Ishikawa (cell line): ENCODE results near the gene MACROD2.

Experiments used
- CEBPB ChIP-seq: IDR thresholded peaks from 2 replicates; pipeline ENCODE4 v1.6.1; 2012
- CREB1 ChIP-seq: IDR thresholded peaks from 2 replicates; pipeline ENCODE4 v1.6.1; 2012; ENCODE audit warnings: low read depth
- EP300 ChIP-seq: IDR thresholded peaks from 2 replicates; pipeline ENCODE4 v1.6.1; 2012; ENCODE audit warnings: borderline replicate concordance
- FOXM1 ChIP-seq: IDR thresholded peaks from 2 replicates; pipeline ENCODE4 v1.6.1; 2012; ENCODE audit warnings: low read depth, borderline replicate concordance
- TAF1 ChIP-seq: IDR thresholded peaks from 2 replicates; pipeline ENCODE4 v1.6.1; 2012; ENCODE audit warnings: low read depth, mild to moderate bottlenecking
- TCF12 ChIP-seq: IDR thresholded peaks from 2 replicates; pipeline ENCODE4 v1.6.1; 2012; ENCODE audit warnings: low read depth
- USF1 ChIP-seq: IDR thresholded peaks from 2 replicates; pipeline ENCODE4 v1.6.1; 2012
- YY1 ChIP-seq: IDR thresholded peaks from 2 replicates; pipeline ENCODE4 v1.6.1; 2012; ENCODE audit warnings: low read depth
- TF ChIP-seq, protein P1 (sequence below): IDR thresholded peaks from 2 replicates; pipeline ENCODE4 v1.6.1; 2012; ENCODE audit warnings: low read depth, mild to moderate bottlenecking

GRCh38 chr20:15742087-15742486 is 1746.8 kb downstream of the MACROD2 start:
- TF ChIP-seq TCF12 (no peak), CREB1 (no peak), USF1 (no peak), TAF1 (no peak), CEBPB (no peak), FOXM1 (no peak), YY1 (no peak), EP300 (no peak)
- TF ChIP-seq, protein P1, sequence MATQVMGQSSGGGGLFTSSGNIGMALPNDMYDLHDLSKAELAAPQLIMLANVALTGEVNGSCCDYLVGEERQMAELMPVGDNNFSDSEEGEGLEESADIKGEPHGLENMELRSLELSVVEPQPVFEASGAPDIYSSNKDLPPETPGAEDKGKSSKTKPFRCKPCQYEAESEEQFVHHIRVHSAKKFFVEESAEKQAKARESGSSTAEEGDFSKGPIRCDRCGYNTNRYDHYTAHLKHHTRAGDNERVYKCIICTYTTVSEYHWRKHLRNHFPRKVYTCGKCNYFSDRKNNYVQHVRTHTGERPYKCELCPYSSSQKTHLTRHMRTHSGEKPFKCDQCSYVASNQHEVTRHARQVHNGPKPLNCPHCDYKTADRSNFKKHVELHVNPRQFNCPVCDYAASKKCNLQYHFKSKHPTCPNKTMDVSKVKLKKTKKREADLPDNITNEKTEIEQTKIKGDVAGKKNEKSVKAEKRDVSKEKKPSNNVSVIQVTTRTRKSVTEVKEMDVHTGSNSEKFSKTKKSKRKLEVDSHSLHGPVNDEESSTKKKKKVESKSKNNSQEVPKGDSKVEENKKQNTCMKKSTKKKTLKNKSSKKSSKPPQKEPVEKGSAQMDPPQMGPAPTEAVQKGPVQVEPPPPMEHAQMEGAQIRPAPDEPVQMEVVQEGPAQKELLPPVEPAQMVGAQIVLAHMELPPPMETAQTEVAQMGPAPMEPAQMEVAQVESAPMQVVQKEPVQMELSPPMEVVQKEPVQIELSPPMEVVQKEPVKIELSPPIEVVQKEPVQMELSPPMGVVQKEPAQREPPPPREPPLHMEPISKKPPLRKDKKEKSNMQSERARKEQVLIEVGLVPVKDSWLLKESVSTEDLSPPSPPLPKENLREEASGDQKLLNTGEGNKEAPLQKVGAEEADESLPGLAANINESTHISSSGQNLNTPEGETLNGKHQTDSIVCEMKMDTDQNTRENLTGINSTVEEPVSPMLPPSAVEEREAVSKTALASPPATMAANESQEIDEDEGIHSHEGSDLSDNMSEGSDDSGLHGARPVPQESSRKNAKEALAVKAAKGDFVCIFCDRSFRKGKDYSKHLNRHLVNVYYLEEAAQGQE: no peak
